Gastrocnemius medialis (tissue), 4 donors: ENCODE measurements around the gene FAM24B. TPM values are rescaled to one million over a fixed set of nuclear protein-coding genes. Genes with fewer than 3 reads are reported as not detected.

Experiments used
- ATAC-seq, 2 donors: fragments of 150-250 bp; one replicate each; pipeline ENCODE4 v1.9.1; 2016
- DNase-seq, 2 donors: peaks; one replicate each; pipeline ENCODE4 v3.0.0-alpha.2; 2019
- H3K27ac ChIP-seq, 4 donors: fragments of 200-600 bp; sonication (generic); 1 replicate in 1 of 4; 2 replicates in 3 of 4; pipeline ENCODE4 v1.5.1; 2016 to 2018; ENCODE audit warnings: mild to moderate bottlenecking in 2 of 4, moderate library complexity in 1 of 4
- H3K27me3 ChIP-seq, 3 donors: fragments of 200-600 bp; sonication (generic) in 2 of 3; 1 replicate in 1 of 3; 2 replicates in 2 of 3; pipeline versions ENCODE4 v1.5.1 to v1.6.0; 2016 to 2019; ENCODE audit warnings: mild to moderate bottlenecking in 1 of 3, moderate library complexity in 1 of 3
- H3K36me3 ChIP-seq, 2 donors: fragments of 200-600 bp; sonication (generic) in 1 of 2; one replicate each; pipeline ENCODE4 v1.5.1; 2017 to 2018
- H3K4me1 ChIP-seq, 2 donors: fragments of 200-600 bp; sonication (generic) in 1 of 2; one replicate each; pipeline ENCODE4 v1.5.1; 2016 to 2017; ENCODE audit warnings: mild to moderate bottlenecking in 2 of 2
- H3K4me3 ChIP-seq, 4 donors: fragments of 200-600 bp; sonication (generic) in 3 of 4; 1 replicate in 1 of 4; 2 replicates in 3 of 4; pipeline ENCODE4 v1.5.1; 2016 to 2019; ENCODE audit warnings: mild to moderate bottlenecking in 2 of 4
- H3K9me3 ChIP-seq, 3 donors: fragments of 200-600 bp; sonication (generic) in 2 of 3; 1 replicate in 1 of 3; 2 replicates in 2 of 3; pipeline ENCODE4 v1.5.1; 2016 to 2019
- CTCF ChIP-seq, 5 experiments: fragments of 450-650 bp in 3 of 5; fragments of 200-600 bp in 2 of 5; sonication (generic) in 2 of 5; IDR thresholded peaks in 4 of 5; conservative IDR thresholded peaks in 1 of 5; 1 replicate in 4 of 5; 2 replicates in 1 of 5; pipeline ENCODE4 v1.5.1; 2016 to 2019; ENCODE audit warnings: antibody characterized with exemption in 5 of 5, mild to moderate bottlenecking in 3 of 5, moderate library complexity in 3 of 5
- POLR2A ChIP-seq, 2 donors: fragments of 450-650 bp; IDR thresholded peaks; one replicate each; pipeline ENCODE4 v1.6.1; 2017; ENCODE audit warnings: antibody characterized with exemption in 2 of 2, mild to moderate bottlenecking in 2 of 2, moderate library complexity in 2 of 2
- in situ Hi-C, 4 donors: fragments of 200-750 bp; cut with MboI; loops; one replicate each; pipeline versions ENCODE4 v1.15.0 to v1.8.0; 2017; ENCODE audit warnings: low sequenced_read_pairs in 4 of 4
- intact Hi-C: fragments of 100-400 bp; cut with DNase I; formaldehyde crosslinking; loops from one replicate; pipeline ENCODE4 v1.15.1; 2023; ENCODE audit warnings: low total_unique reads
- total RNA-seq, 4 donors: library from RNA; depleted of rRNA; stranded (reverse); fragments of >200 nt; gene quantifications; one replicate each; pipeline versions ENCODE4 v1.1.0 to v1.2.3, GENCODE V29; 2016

The FAM24B gene
- total RNA-seq, 4 donors from 2014 or later, result not detected

GRCh38 chr10:122822973-122823690 is 56.2 kb downstream of the FAM24B start:
- ATAC-seq (no peak), DNase-seq (no peak)
- in situ Hi-C loops, result no loop called here
- no peak overlapping the region for H3K4me3 ChIP-seq
- H3K9me3 ChIP-seq, result no peaks in the 10 kb centered on the region
- peaks cover 3 to 8% (median 3%) of the 10 kb centered on the region in 3 donors for H3K27me3 ChIP-seq
- intact Hi-C loops, result no loop called here
- H3K36me3 ChIP-seq, result no peaks in the 10 kb centered on the region
- H3K27ac ChIP-seq, result no peak overlapping the region
- TF ChIP-seq CTCF (IDR thresholded peaks at IDR 0.05 in 4 of 5, conservative IDR thresholded peaks at IDR 0.05 in 1 of 5), result no peak
- TF ChIP-seq POLR2A (IDR thresholded peaks at IDR 0.05), result no peak
- H3K4me1 ChIP-seq, result no peaks in the 10 kb centered on the region

- no peak for ATAC-seq
- peaks cover 3 to 8% (median 3%) of the 10 kb centered on the region in 3 donors for H3K27me3 ChIP-seq
- in situ Hi-C loops, result no loop called here
- H3K4me3 ChIP-seq, result no peak overlapping the region
- no peak for TF ChIP-seq POLR2A (IDR thresholded peaks at IDR 0.05)
- no peak for TF ChIP-seq CTCF (IDR thresholded peaks at IDR 0.05 in 4 of 5, conservative IDR thresholded peaks at IDR 0.05 in 1 of 5)
- H3K9me3 ChIP-seq, result no peaks in the 10 kb centered on the region
- no peaks in the 10 kb centered on the region for H3K36me3 ChIP-seq
- DNase-seq, result no peak
- H3K4me1 ChIP-seq, result no peaks in the 10 kb centered on the region
- intact Hi-C loops, result no loop called here
- H3K27ac ChIP-seq, result no peak overlapping the region
Measured at GRCh38 chr10:122821808-122822207, 57.6 kb downstream of the FAM24B start.

- DNase-seq (no peak), ATAC-seq (no peak)
- H3K27ac ChIP-seq, result no peak overlapping the region
- H3K9me3 ChIP-seq, result no peaks in the 10 kb centered on the region
- peaks cover 3% of the 10 kb centered on the region in 3 donors for H3K27me3 ChIP-seq
- intact Hi-C loops, result no loop called here
- in situ Hi-C loops, result no loop called here
- no peaks in the 10 kb centered on the region for H3K36me3 ChIP-seq
- no peak overlapping the region for H3K4me3 ChIP-seq
- no peaks in the 10 kb centered on the region for H3K4me1 ChIP-seq
- TF ChIP-seq CTCF (IDR thresholded peaks at IDR 0.05 in 4 of 5, conservative IDR thresholded peaks at IDR 0.05 in 1 of 5) (no peak), POLR2A (IDR thresholded peaks at IDR 0.05) (no peak)
Measured at GRCh38 chr10:122815458-122815857, 63.9 kb downstream of the FAM24B start.

- in situ Hi-C loops, result no loop called here
- ATAC-seq, result no peak
- TF ChIP-seq CTCF (IDR thresholded peaks at IDR 0.05 in 4 of 5, conservative IDR thresholded peaks at IDR 0.05 in 1 of 5), result no peak
- no peak for TF ChIP-seq POLR2A (IDR thresholded peaks at IDR 0.05)
- Histone ChIP-seq H3K36me3 (no peaks in the 10 kb centered on the region), H3K4me1 (no peaks in the 10 kb centered on the region), H3K9me3 (no peaks in the 10 kb centered on the region), H3K27ac (no peak overlapping the region), H3K27me3 (no peaks in the 10 kb centered on the region), H3K4me3 (no peak overlapping the region)
- intact Hi-C loops, result no loop called here
- no peak for DNase-seq
Measured at GRCh38 chr10:122814493-122814892, 64.9 kb downstream of the FAM24B start.

GRCh38 chr10:122812751-122813150 is 66.6 kb downstream of the FAM24B start:
- Histone ChIP-seq H3K4me1 (no peaks in the 10 kb centered on the region), H3K27me3 (no peaks in the 10 kb centered on the region), H3K36me3 (no peaks in the 10 kb centered on the region), H3K4me3 (no peak overlapping the region), H3K9me3 (no peaks in the 10 kb centered on the region), H3K27ac (no peak overlapping the region)
- in situ Hi-C loops, result no loop called here
- intact Hi-C loops, result no loop called here
- DNase-seq (no peak), ATAC-seq (no peak)
- TF ChIP-seq CTCF (IDR thresholded peaks at IDR 0.05 in 4 of 5, conservative IDR thresholded peaks at IDR 0.05 in 1 of 5) (no peak), POLR2A (IDR thresholded peaks at IDR 0.05) (no peak)
